K562 (cell line): ENCODE data around the gene CCDC71L. TPM values are rescaled to one million over a fixed set of nuclear protein-coding genes. Genes with fewer than 3 reads are reported as not detected.

Experiments used
- ATF7 ChIP-seq: fragments of 450-650 bp; IDR thresholded peaks from 2 replicates; pipeline ENCODE4 v1.7.1; 2014; ENCODE audit warnings: mild to moderate bottlenecking, moderate library complexity
- CAMTA2 ChIP-seq: fragments of 250-450 bp; sonication (Bioruptor Pico); conservative IDR thresholded peaks from 2 replicates; pipeline ENCODE4 v1.5.1; 2022
- CEBPB ChIP-seq: fragments of 450-650 bp; IDR thresholded peaks from 2 replicates; pipeline ENCODE4 v1.6.1; 2016; ENCODE audit warnings: missing genetic modification characterization, missing compliant biosample characterization
- ELF4 ChIP-seq: fragments of 450-650 bp; formaldehyde crosslinking; IDR thresholded peaks from 2 replicates; pipeline ENCODE4 v1.4.0; 2022; ENCODE audit warnings: missing genetic modification characterization
- ETV5 ChIP-seq: sonication (generic); formaldehyde crosslinking; IDR thresholded peaks from 2 replicates; pipeline ENCODE4 v1.4.0; 2020; ENCODE audit warnings: low read depth, mild to moderate bottlenecking, missing genetic modification reagents
- FOSL1 ChIP-seq: fragments of 200-800 bp; sonication (Bioruptor generic); conservative IDR thresholded peaks from 2 replicates; pipeline ENCODE4 v1.6.1; 2016; ENCODE audit warnings: missing genetic modification characterization, missing compliant biosample characterization
- HOXB6 ChIP-seq: fragments of 250-450 bp; sonication (Bioruptor Pico); IDR thresholded peaks from 2 replicates; pipeline ENCODE4 v1.5.1; 2022; ENCODE audit warnings: mild to moderate bottlenecking, borderline replicate concordance
- JUND ChIP-seq, 2 experiments: IDR thresholded peaks; 2 replicates in 1 of 2; 3 replicates in 1 of 2; pipeline ENCODE4 v1.6.1; 2011; ENCODE audit warnings: borderline replicate concordance in 2 of 2, low read depth in 2 of 2, low read length in 2 of 2, improper control_type of control experiment in 1 of 2, missing biosample characterization in 1 of 2, missing genetic modification characterization in 1 of 2, missing genetic modification reagents in 1 of 2
- LARP7 ChIP-seq: fragments of 450-650 bp; IDR thresholded peaks from 2 replicates; pipeline ENCODE4 v1.6.1; 2016
- MECOM ChIP-seq: fragments of 250-450 bp; sonication (Bioruptor Pico); IDR thresholded peaks from 2 replicates; pipeline ENCODE4 v1.8.0; 2022; ENCODE audit warnings: inconsistent platforms
- MYNN ChIP-seq, 2 experiments: sonication (generic); formaldehyde crosslinking in 1 of 2; IDR thresholded peaks; 2 replicates each; pipeline versions ENCODE4 v1.5.0 to v1.6.1; 2016 to 2020; ENCODE audit warnings: antibody characterized with exemption in 1 of 2, missing genetic modification reagents in 1 of 2
- NEUROD1 ChIP-seq: fragments of 150-350 bp; IDR thresholded peaks from 2 replicates; pipeline ENCODE4 v1.6.1; 2014; ENCODE audit warnings: borderline replicate concordance, low read length, low read depth; ENCODE audit not compliant: partially characterized antibody
- RAD21 ChIP-seq, 2 experiments: fragments of 250-450 bp in 1 of 2; fragments of 450-650 bp in 1 of 2; sonication (Bioruptor Pico) in 1 of 2; formaldehyde crosslinking in 1 of 2; IDR thresholded peaks in 1 of 2; conservative IDR thresholded peaks in 1 of 2; 2 replicates each; pipeline versions ENCODE4 v1.4.0 to v1.8.0; 2020 to 2022; ENCODE audit warnings: mild to moderate bottlenecking in 2 of 2, moderate library complexity in 1 of 2
- TAF15 ChIP-seq: fragments of 200-400 bp; formaldehyde crosslinking; IDR thresholded peaks from 2 replicates; pipeline ENCODE4 v1.6.1; 2017; ENCODE audit warnings: mild to moderate bottlenecking, low read depth, low read length, moderate library complexity
- ZNF644 ChIP-seq: fragments of 200-800 bp; sonication (Bioruptor generic); IDR thresholded peaks from 2 replicates; pipeline ENCODE4 v1.6.1; 2016; ENCODE audit warnings: low read depth, missing genetic modification characterization, missing compliant biosample characterization
- ZNF695 ChIP-seq: fragments of 450-650 bp; formaldehyde crosslinking; IDR thresholded peaks from 2 replicates; pipeline ENCODE4 v1.4.0; 2020; ENCODE audit warnings: mild to moderate bottlenecking, moderate library complexity
- polyA plus RNA-seq, 8 experiments: library from polyadenylated mRNA; depleted of rRNA in 4 of 8; stranded (reverse) in 5 of 8; unstranded in 3 of 8; fragments of >200 nt; fragmentation: Nextera tagmentation in 2 of 8; fragmentation: Illumina TruSeq in 1 of 8; extraction: Ambion mirVana in 2 of 8; extraction: Trizol in 1 of 8; gene quantifications; 2 replicates each; pipeline versions ENCODE4 v1.2.1 to v1.2.3, GENCODE V29; 2011 to 2014; ENCODE audit warnings: inconsistent platforms in 1 of 8, missing spikeins in 1 of 8
- total RNA-seq, 7 experiments: library from RNA; depleted of rRNA in 6 of 7; stranded (reverse); fragments of >200 nt in 6 of 7; fragmentation: Illumina TruSeq in 2 of 7; extraction: Trizol in 2 of 7; gene quantifications; 2 replicates each; pipeline versions ENCODE4 v1.2.1 to v1.2.3, GENCODE V29; 2011 to 2021; ENCODE audit warnings: low replicate concordance in 1 of 7
- TF ChIP-seq, protein P1 (sequence below): fragments of 450-650 bp; IDR thresholded peaks from 2 replicates; pipeline ENCODE4 v1.6.1; 2017; ENCODE audit warnings: mild to moderate bottlenecking, moderate library complexity

CCDC71L gene
- total and polyA plus RNA-seq, 9 of the 15 experiments (the other 6 are each of a cell fraction or from before 2014, with no cell fraction given), result 5.7 to 108 (median 25.4) TPM

DNA sequence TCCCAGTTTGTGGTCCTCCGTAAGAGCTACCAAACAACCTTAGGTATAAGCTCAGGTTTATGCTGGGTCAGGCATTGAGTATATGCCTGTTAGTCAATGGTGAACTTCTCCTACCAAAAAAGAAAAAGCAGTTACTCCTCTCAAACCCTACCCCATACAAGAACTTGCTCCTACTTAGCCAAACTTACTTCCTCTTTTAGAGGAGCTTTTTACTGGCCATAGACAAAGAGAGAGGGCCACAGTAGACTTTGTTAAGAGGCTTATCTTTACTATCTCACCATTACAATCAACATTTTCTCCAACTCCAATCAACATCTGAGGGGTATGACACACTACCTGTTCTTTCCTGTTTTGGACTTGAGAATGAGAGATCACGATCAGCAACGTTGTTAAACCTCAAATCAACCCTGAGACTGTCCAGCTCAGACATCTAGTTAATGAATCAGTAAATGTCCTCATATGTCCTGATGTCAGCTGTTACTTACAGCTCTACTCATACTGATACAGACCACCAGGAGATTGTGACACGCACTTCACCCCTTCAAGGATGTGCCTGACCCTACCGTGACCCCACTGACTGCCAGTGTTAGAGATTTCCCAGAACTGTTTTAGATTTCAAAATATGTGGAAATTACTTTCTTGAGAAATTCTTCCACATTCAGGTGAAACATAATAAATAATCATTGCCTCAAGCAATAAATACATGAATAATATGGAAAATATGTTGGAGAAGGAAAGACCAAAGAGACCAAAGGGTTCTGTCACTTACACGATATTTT is 18.4 kb upstream of the CCDC71L start (continued):
- TF ChIP-seq, protein P1, sequence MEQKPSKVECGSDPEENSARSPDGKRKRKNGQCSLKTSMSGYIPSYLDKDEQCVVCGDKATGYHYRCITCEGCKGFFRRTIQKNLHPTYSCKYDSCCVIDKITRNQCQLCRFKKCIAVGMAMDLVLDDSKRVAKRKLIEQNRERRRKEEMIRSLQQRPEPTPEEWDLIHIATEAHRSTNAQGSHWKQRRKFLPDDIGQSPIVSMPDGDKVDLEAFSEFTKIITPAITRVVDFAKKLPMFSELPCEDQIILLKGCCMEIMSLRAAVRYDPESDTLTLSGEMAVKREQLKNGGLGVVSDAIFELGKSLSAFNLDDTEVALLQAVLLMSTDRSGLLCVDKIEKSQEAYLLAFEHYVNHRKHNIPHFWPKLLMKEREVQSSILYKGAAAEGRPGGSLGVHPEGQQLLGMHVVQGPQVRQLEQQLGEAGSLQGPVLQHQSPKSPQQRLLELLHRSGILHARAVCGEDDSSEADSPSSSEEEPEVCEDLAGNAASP, result peak; percentile 76
- peak; percentile 88 for TF ChIP-seq ZNF644 (tag)
- TF ChIP-seq HOXB6 (CRISPR knock-in tag), result 0 out of 2 replicates have a peak, but pooled peaks have one; percentile 65
- TF ChIP-seq CEBPB (tag), result peak; percentile 96
- peak; percentile 48; the same call in 1 of the 2 replicates for TF ChIP-seq ELF4 (CRISPR knock-in tag)
- no peak for TF ChIP-seq ZNF695 (CRISPR knock-in tag)
- peak; percentile 54; the same call in 1 of the 2 replicates for TF ChIP-seq ETV5 (CRISPR knock-in tag)
- no peak for TF ChIP-seq LARP7
- TF ChIP-seq TAF15, result no peak
- no peak for TF ChIP-seq CAMTA2
- TF ChIP-seq NEUROD1, result no peak
- peak in 1 of 2 experiments; percentile 44; a peak in 2 of 4 replicates for TF ChIP-seq RAD21 (CRISPR knock-in tag; conservative IDR thresholded peaks at IDR 0.05 in 1 of 2, IDR thresholded peaks at IDR 0.05 in 1 of 2)
- TF ChIP-seq FOSL1 (tag), result peak; percentile 92
- TF ChIP-seq MYNN (IDR thresholded peaks at IDR 0.05), result 0 out of 2 replicates have a peak, but pooled peaks have one; percentile 19
- no peak for TF ChIP-seq MYNN (CRISPR knock-in tag; IDR thresholded peaks at IDR 0.05)
- TF ChIP-seq ATF7, result peak; percentile 90
- TF ChIP-seq JUND (IDR thresholded peaks at IDR 0.05; ENCODE audit: borderline replicate concordance, low read depth, low read length), result peak; percentile 57; the same call in 1 of the 2 replicates
- TF ChIP-seq JUND (tag; IDR thresholded peaks at IDR 0.05; ENCODE audit: borderline replicate concordance, low read depth, low read length), result peak; percentile 88; the same call in 2 of the 3 replicates
- TF ChIP-seq MECOM (CRISPR knock-in tag), result 0 out of 2 replicates have a peak, but pooled peaks have one; percentile 10
